Chondrocyte (in vitro differentiated cells): ENCODE measurements around the gene TIPIN. TPM values are rescaled to one million over a fixed set of nuclear protein-coding genes. Genes with fewer than 3 reads are reported as not detected.

ENCODE experiments used
- DNase-seq: peaks from one replicate; pipeline ENCODE4 v3.0.0; 2021; ENCODE audit warnings: mixed read lengths, low spot score
- H3K27ac Mint-ChIP-seq: one replicate; pipeline ENCODE4 v1.8.0; 2021; ENCODE audit warnings: mild to moderate bottlenecking, moderate library complexity, mixed read lengths; ENCODE audit not compliant: unreplicated experiment
- H3K27me3 Mint-ChIP-seq: 2 replicates; pipeline ENCODE4 v1.8.0; 2021; ENCODE audit warnings: low read depth, mixed read lengths
- H3K36me3 Mint-ChIP-seq: 2 replicates; pipeline ENCODE4 v1.8.0; 2021; ENCODE audit warnings: low read depth, mixed read lengths
- H3K4me1 Mint-ChIP-seq: 2 replicates; pipeline ENCODE4 v1.8.0; 2021; ENCODE audit warnings: low read depth, mild to moderate bottlenecking, mixed read lengths
- H3K4me3 Mint-ChIP-seq: one replicate; pipeline ENCODE4 v1.8.0; 2021; ENCODE audit warnings: mild to moderate bottlenecking, moderate library complexity, mixed read lengths; ENCODE audit not compliant: unreplicated experiment
- H3K9me3 Mint-ChIP-seq: 2 replicates; pipeline ENCODE4 v1.8.0; 2021; ENCODE audit warnings: low read depth, mixed read lengths
- CTCF ChIP-seq: fragments of 200-600 bp; sonication (generic); IDR thresholded peaks from 2 replicates; pipeline ENCODE4 v1.5.0; 2021; ENCODE audit warnings: antibody characterized with exemption, mild to moderate bottlenecking, moderate library complexity
- total RNA-seq: library from RNA; stranded (reverse); gene quantifications from 3 replicates; pipeline ENCODE4 v1.2.1, GENCODE V29; 2021

Gene TIPIN
- total RNA-seq, 1 donor from 2014 or later, result 8.2 TPM

GRCh38 chr15:66294157-66294931 lies 62.1 kb downstream of the TIPIN start:
- H3K4me3 Mint-ChIP-seq, result peak overlapping the region; percentile 77
- peak overlapping the region; percentile 87 for H3K27ac Mint-ChIP-seq
- H3K36me3 Mint-ChIP-seq, result peaks cover 4% of the 10 kb centered on the region
- no peaks in the 10 kb centered on the region for H3K27me3 Mint-ChIP-seq
- H3K4me1 Mint-ChIP-seq, result peaks cover 21% of the 10 kb centered on the region
- TF ChIP-seq CTCF, result no peak
- no peak for DNase-seq
- no peaks in the 10 kb centered on the region for H3K9me3 Mint-ChIP-seq

- DNase-seq, result peak; percentile 88
- H3K4me1 Mint-ChIP-seq, result peaks cover 21% of the 10 kb centered on the region
- no peaks in the 10 kb centered on the region for H3K9me3 Mint-ChIP-seq
- TF ChIP-seq CTCF, result peak; percentile 12
- no peaks in the 10 kb centered on the region for H3K36me3 Mint-ChIP-seq
- H3K27ac Mint-ChIP-seq, result peak within 1 kb of the TSS; percentile 87
- H3K27me3 Mint-ChIP-seq, result no peaks in the 10 kb centered on the region
- H3K4me3 Mint-ChIP-seq, result peak within 1 kb of the TSS; percentile 77
Observed at GRCh38 chr15:66293419-66294156, 62.9 kb downstream of the TIPIN start, which contains the start of gene DIS3L. DIS3L (plus strand) TSS chr15:66293568; CDS start chr15:66293597, 29 bp downstream.

GRCh38 chr15:66292571-66293418 lies 63.7 kb downstream of the TIPIN start:
- no peak for DNase-seq
- Mint-ChIP-seq H3K27ac (peak overlapping the region; percentile 51), H3K27me3 (no peaks in the 10 kb centered on the region), H3K4me3 (peak overlapping the region; percentile 71), H3K36me3 (no peaks in the 10 kb centered on the region), H3K4me1 (peaks cover 21% of the 10 kb centered on the region), H3K9me3 (no peaks in the 10 kb centered on the region)
- TF ChIP-seq CTCF, result no peak

- H3K27me3 Mint-ChIP-seq, result no peaks in the 10 kb centered on the region
- DNase-seq, result no peak
- H3K27ac Mint-ChIP-seq, result no peak overlapping the region
- peaks cover 21% of the 10 kb centered on the region for H3K4me1 Mint-ChIP-seq
- H3K36me3 Mint-ChIP-seq, result no peaks in the 10 kb centered on the region
- TF ChIP-seq CTCF, result no peak
- H3K9me3 Mint-ChIP-seq, result no peaks in the 10 kb centered on the region
- peak overlapping the region; percentile 37 for H3K4me3 Mint-ChIP-seq
Observed at GRCh38 chr15:66291816-66292570, 64.5 kb downstream of the TIPIN start.
